22Rv1 (cell line): ENCODE measurements around the gene CKB.

Experiments
- ZFX ChIP-seq: fragments of 450-650 bp; IDR thresholded peaks from 2 replicates; pipeline ENCODE4 v1.6.1; 2017; ENCODE audit warnings: antibody characterized with exemption, borderline replicate concordance
- TF ChIP-seq, protein P1 (sequence below): fragments of 450-650 bp; IDR thresholded peaks from 2 replicates; pipeline ENCODE4 v1.5.1; 2017; ENCODE audit warnings: mild to moderate bottlenecking

GRCh38 chr14:103552846-103553210, 30.2 kb upstream of the CKB start:
- TF ChIP-seq, protein P1, sequence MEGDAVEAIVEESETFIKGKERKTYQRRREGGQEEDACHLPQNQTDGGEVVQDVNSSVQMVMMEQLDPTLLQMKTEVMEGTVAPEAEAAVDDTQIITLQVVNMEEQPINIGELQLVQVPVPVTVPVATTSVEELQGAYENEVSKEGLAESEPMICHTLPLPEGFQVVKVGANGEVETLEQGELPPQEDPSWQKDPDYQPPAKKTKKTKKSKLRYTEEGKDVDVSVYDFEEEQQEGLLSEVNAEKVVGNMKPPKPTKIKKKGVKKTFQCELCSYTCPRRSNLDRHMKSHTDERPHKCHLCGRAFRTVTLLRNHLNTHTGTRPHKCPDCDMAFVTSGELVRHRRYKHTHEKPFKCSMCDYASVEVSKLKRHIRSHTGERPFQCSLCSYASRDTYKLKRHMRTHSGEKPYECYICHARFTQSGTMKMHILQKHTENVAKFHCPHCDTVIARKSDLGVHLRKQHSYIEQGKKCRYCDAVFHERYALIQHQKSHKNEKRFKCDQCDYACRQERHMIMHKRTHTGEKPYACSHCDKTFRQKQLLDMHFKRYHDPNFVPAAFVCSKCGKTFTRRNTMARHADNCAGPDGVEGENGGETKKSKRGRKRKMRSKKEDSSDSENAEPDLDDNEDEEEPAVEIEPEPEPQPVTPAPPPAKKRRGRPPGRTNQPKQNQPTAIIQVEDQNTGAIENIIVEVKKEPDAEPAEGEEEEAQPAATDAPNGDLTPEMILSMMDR = no peak
- no peak for TF ChIP-seq ZFX
